Smooth muscle cell (in vitro differentiated cells): ENCODE data around the gene CSNK1E. TPM values are rescaled to one million over a fixed set of nuclear protein-coding genes. Genes with fewer than 3 reads are reported as not detected.
"Not testable (repeated sequence)": the region's sequence is repeated elsewhere in the genome, so short reads cannot be mapped to it uniquely, and the experiment has no call there.

Source experiments
- DNase-seq: peaks from one replicate; lab custom pipeline; 2025; ENCODE audit not compliant: unreplicated experiment; lab: John Stamatoyannopoulos, UW
- H2AFZ ChIP-seq: fragments of 200-600 bp; sonication (generic); 2 replicates; pipeline ENCODE4 v1.6.0; 2016; ENCODE audit warnings: antibody characterized with exemption, low read depth, mild to moderate bottlenecking
- H3F3A ChIP-seq: fragments of 200-600 bp; sonication (generic); 2 replicates; pipeline ENCODE4 v1.6.0; 2017; ENCODE audit warnings: antibody characterized with exemption, low read depth
- H3K27ac ChIP-seq: fragments of 200-600 bp; sonication (generic); 2 replicates; pipeline ENCODE4 v1.5.1; 2016; ENCODE audit warnings: low read depth, mild to moderate bottlenecking
- H3K27me3 ChIP-seq: fragments of 200-600 bp; sonication (generic); 2 replicates; pipeline ENCODE4 v1.6.1; 2016; ENCODE audit warnings: low read depth, mild to moderate bottlenecking
- H3K36me3 ChIP-seq: fragments of 200-600 bp; sonication (generic); 2 replicates; pipeline ENCODE4 v1.5.1; 2016; ENCODE audit warnings: low read depth
- H3K4me1 ChIP-seq: fragments of 200-600 bp; sonication (generic); 2 replicates; pipeline ENCODE4 v1.5.1; 2016; ENCODE audit warnings: low read depth
- H3K4me2 ChIP-seq: fragments of 200-600 bp; sonication (generic); 2 replicates; pipeline ENCODE4 v1.6.0; 2016; ENCODE audit warnings: mild to moderate bottlenecking
- H3K4me3 ChIP-seq: fragments of 200-600 bp; sonication (generic); 2 replicates; pipeline ENCODE4 v1.5.1; 2016; ENCODE audit warnings: mild to moderate bottlenecking
- H3K79me2 ChIP-seq: fragments of 200-600 bp; sonication (generic); 2 replicates; pipeline ENCODE4 v1.6.0; 2016; ENCODE audit warnings: low read depth, mild to moderate bottlenecking
- H3K9ac ChIP-seq: fragments of 200-600 bp; sonication (generic); 2 replicates; pipeline ENCODE4 v1.6.0; 2016; ENCODE audit warnings: low read depth
- H3K9me3 ChIP-seq: fragments of 200-600 bp; sonication (generic); replicated peaks from 2 replicates; pipeline ENCODE4 v1.5.1; 2016; ENCODE audit warnings: low read depth
- H4K20me1 ChIP-seq: fragments of 200-600 bp; sonication (generic); 2 replicates; pipeline ENCODE4 v1.6.0; 2016; ENCODE audit warnings: low read depth
- CTCF ChIP-seq: fragments of 200-600 bp; sonication (generic); IDR thresholded peaks from 2 replicates; pipeline ENCODE4 v1.5.1; 2017; ENCODE audit warnings: borderline replicate concordance, mild to moderate bottlenecking, antibody characterized with exemption; ENCODE audit not compliant: insufficient read depth, poor library complexity, severe bottlenecking
- WGBS: methylation state at CpG from one replicate; pipeline ENCODE4 v1.1.7; 2016; ENCODE audit warnings: low lambda C conversion rate; 5-methylcytosine and 5-hydroxymethylcytosine counted together
- polyA plus RNA-seq: library from polyadenylated mRNA; unstranded; fragments of >200 nt; fragmentation: Nextera tagmentation; extraction: Ambion mirVana; gene quantifications from 2 replicates; pipeline ENCODE4 v1.2.1, GENCODE V29; 2016
- total RNA-seq: library from RNA; depleted of rRNA; stranded (reverse); fragments of >200 nt; gene quantifications from 2 replicates; pipeline ENCODE4 v1.2.3, GENCODE V29; 2014

Gene CSNK1E
- total RNA-seq (94.7 and 111 TPM in 2 replicates), polyA plus RNA-seq (154 and 192 TPM in 2 replicates)

DNA sequence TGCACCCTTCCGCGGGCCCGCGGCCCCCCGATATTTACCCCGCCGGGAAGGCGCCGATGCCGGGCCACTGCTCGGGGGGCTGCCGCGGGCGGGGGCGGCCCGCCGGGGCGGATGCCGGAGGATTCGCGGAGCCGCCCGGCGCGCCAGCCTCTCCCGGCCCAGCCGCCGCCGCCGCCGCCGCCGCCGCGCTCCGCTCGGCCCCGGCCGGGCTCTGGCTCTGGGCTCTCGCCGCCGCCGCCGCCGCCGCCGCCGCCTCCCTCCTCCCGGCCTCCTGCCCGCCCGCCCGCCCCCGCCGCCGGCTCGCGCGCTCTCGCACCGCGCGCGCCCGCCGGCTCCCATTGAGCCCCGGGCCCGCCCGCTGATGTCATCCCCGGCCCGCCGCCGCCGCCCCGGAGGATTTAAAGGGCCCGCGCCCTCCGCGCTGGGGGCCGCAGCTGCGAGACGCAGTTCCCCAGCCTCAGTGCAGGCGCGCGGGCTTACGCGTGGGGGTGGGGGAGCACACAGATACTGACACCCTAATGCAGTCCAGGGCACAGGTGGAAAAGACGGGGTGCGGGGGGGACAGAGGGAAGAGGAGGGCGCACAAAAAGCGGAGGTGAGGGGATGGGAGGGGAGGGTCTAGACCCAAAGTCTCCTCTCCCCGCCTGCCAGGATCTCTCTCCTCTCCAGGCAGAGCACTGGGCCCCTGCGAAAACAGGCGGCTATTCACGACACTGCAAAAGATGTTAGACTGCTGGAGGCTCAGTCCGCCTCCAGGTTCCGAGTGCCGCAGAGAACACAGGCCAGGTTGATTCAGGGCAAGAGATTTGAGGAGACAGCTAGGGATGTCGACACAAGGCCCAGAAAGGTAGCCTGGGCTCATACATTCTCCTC lies at the start of gene CSNK1E:
CSNK1E (minus strand) TSS at position 312 of the 873 bp plus-strand sequence. CDS start 3,276 bp downstream, outside the sequence.
- H4K20me1 ChIP-seq: peaks cover 42% of the 10 kb centered on the region
- H2AFZ ChIP-seq: no peak within 1 kb of the TSS
- peak; percentile 53 for DNase-seq
- peaks cover 39% of the 10 kb centered on the region for H3K4me1 ChIP-seq
- WGBS: 3% methylated on average over 19 of the region's 98 CpGs
- H3K27ac ChIP-seq: peak within 1 kb of the TSS; percentile 98
- peak within 1 kb of the TSS; percentile 100 for H3K4me2 ChIP-seq
- peak within 1 kb of the TSS; percentile 100 for H3K4me3 ChIP-seq
- no peaks in the 10 kb centered on the region for H3K36me3 ChIP-seq
- peaks cover 47% of the 10 kb centered on the region for H3K79me2 ChIP-seq
- H3K9me3 ChIP-seq: no peaks in the 10 kb centered on the region
- peak within 1 kb of the TSS; percentile 99 for H3K9ac ChIP-seq
- peaks cover 31% of the 10 kb centered on the region for H3F3A ChIP-seq
- TF ChIP-seq CTCF: no peak
- no peaks in the 10 kb centered on the region for H3K27me3 ChIP-seq

- H3K4me3 ChIP-seq, H3K9me3 ChIP-seq, H4K20me1 ChIP-seq, H3K9ac ChIP-seq, H3K36me3 ChIP-seq, H3K4me2 ChIP-seq, H3K79me2 ChIP-seq, H3F3A ChIP-seq, DNase-seq, H2AFZ ChIP-seq, H3K27ac ChIP-seq, H3K4me1 ChIP-seq, H3K27me3 ChIP-seq: not testable (repeated sequence)
- WGBS: 97% methylated on average over 3 of the region's 3 CpGs
Observed at GRCh38 chr22:38365829-38366228, 48.6 kb upstream of the CSNK1E start.

DNA sequence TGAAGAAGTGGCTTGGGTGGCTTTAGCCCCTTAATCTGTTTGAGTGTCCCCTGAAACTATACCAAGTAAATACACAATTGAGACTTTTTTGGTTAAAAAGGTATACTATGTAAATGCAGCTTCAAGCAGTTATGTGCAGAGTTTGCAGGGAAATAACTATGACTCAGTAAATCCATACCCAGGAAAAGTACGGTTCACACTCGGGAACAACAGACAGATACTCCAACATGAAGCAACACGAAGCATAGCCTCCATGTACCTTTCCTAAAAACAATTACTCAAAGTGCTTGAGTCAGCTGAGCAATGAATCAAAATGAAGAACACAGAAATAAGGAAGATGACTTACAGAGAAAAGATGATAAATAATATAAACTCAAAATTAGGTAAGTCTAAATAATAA lies 47.9 kb upstream of the CSNK1E start:
- not testable (repeated sequence) for H3K9ac ChIP-seq, H2AFZ ChIP-seq, H3K4me2 ChIP-seq, H3K27me3 ChIP-seq, H3K9me3 ChIP-seq, DNase-seq, H3K4me3 ChIP-seq, H3F3A ChIP-seq, H3K79me2 ChIP-seq, H3K36me3 ChIP-seq, H3K27ac ChIP-seq, H4K20me1 ChIP-seq, H3K4me1 ChIP-seq
- 94% methylated on average over 3 of the region's 3 CpGs for WGBS

GRCh38 chr22:38360560-38360959 lies 43.3 kb upstream of the CSNK1E start:
- not testable (repeated sequence) for H3K36me3 ChIP-seq, H4K20me1 ChIP-seq, H3K27me3 ChIP-seq, H3K4me3 ChIP-seq, H3K27ac ChIP-seq, DNase-seq, H2AFZ ChIP-seq, H3K9ac ChIP-seq, H3K9me3 ChIP-seq, H3K4me2 ChIP-seq, H3K79me2 ChIP-seq, H3F3A ChIP-seq, H3K4me1 ChIP-seq
- WGBS: 77% methylated on average over 2 of the region's 2 CpGs

DNA sequence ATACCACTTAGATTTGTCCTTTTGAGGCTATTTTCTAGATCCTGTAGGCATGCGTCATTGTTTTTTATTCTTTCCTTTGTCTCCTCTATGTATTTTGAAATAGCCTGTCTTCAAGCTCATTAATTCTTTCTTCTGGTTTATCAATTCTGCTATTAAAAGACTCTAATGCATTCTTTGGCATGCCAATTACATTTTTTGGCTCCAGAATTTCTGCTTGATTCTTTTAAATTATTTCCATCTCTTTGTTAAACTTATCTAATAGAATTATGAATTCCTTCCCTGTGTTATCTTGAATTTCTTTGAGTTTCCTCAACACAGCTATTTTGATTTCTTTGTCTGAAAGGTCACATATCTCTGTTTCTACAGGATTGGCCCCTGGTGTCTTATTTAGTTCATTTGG lies 42.6 kb upstream of the CSNK1E start:
- H3K27ac ChIP-seq, H3K4me3 ChIP-seq, H3K9ac ChIP-seq, H3K4me2 ChIP-seq, H3K9me3 ChIP-seq, H3K36me3 ChIP-seq, H3K79me2 ChIP-seq, H4K20me1 ChIP-seq, H2AFZ ChIP-seq, H3F3A ChIP-seq, DNase-seq, H3K27me3 ChIP-seq, H3K4me1 ChIP-seq: not testable (repeated sequence)
- WGBS: 100% methylated on average over 1 of the region's 1 CpG

DNA sequence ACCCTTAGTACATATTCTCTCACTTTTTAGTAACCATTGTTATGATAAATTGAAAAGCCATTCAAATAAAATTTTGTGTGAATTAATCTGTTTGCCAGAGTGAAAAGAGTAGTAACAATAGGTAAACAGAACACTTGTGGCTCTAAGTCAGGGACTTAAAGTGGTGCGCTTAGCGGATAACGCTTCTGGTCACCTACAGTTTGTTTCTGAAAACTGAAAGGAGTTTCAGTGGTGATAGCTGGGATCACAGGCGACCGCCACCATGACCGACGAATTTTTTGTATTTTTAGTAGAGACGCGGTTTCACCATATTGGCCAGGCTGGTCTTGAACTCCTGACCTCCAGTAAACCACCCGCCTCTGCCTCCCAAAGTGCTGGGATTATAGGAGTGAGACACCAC lies 40.7 kb upstream of the CSNK1E start:
- H3K36me3 ChIP-seq, H3K9me3 ChIP-seq, H3K79me2 ChIP-seq, DNase-seq, H3K27me3 ChIP-seq, H3F3A ChIP-seq, H3K9ac ChIP-seq, H3K4me1 ChIP-seq, H2AFZ ChIP-seq, H3K4me3 ChIP-seq, H4K20me1 ChIP-seq, H3K27ac ChIP-seq, H3K4me2 ChIP-seq: not testable (repeated sequence)
- WGBS: 92% methylated on average over 10 of the region's 10 CpGs
